GM18870 (cell line): ENCODE results near the gene XCR1.
"Not testable (repeated sequence)": the region's sequence is repeated elsewhere in the genome, so short reads cannot be mapped to it uniquely, and the experiment has no call there.

Experiments
- ATAC-seq: cut with Tn5 transposase; IDR thresholded peaks from one replicate; pipeline ENCODE4 v1.9.1; 2021; ENCODE audit warnings: moderate library complexity; ENCODE audit not compliant: unreplicated experiment

Gene XCR1

DNA sequence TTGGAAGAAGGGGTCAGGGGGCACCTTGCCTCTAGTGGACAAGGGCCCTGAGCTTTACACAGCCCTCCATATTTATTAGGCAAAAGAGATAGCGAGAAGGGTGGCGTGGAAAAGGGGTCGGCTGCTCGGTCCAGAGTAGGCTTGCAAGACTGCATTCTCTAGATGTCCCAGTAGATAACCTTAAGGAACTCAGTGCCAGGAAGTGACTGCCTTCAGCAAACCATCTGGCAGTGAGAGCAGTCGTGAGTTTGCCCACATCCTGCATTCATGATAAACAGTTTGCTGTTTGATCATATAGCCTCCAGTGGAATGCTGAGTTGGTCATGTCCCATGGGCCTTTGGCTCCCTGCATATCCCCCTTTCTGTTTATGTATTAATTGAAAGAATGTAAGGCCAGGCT is 18.9 kb upstream of the XCR1 start:
- ATAC-seq, result not testable (repeated sequence)

GRCh38 chr3:46038916-46039315 is 11.6 kb upstream of the XCR1 start:
- no peak for ATAC-seq

GRCh38 chr3:46038071-46038470 is 10.8 kb upstream of the XCR1 start:
- not testable (repeated sequence) for ATAC-seq

- no peak for ATAC-seq
Measured at GRCh38 chr3:46036191-46036590, 8.9 kb upstream of the XCR1 start.

DNA sequence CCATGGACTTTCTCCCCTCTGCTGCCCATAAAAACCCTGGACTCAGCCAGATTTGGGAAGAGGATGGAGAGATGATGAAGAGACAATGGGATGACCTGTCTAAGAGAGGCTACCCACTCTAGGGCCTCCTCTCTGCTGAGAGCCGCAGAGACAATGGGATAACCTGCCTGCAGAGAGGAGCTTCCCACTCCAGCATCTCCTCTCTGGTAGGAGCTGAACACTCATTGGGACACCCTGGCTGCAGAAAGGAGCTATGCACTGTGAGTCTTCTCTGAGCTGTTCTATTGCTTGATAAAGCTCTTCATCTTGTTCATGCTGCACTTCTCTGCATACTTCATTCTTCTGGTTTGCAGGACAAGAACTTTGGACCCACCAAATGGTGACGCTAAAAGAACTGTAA is 4.5 kb upstream of the XCR1 start:
- no peak for ATAC-seq

DNA sequence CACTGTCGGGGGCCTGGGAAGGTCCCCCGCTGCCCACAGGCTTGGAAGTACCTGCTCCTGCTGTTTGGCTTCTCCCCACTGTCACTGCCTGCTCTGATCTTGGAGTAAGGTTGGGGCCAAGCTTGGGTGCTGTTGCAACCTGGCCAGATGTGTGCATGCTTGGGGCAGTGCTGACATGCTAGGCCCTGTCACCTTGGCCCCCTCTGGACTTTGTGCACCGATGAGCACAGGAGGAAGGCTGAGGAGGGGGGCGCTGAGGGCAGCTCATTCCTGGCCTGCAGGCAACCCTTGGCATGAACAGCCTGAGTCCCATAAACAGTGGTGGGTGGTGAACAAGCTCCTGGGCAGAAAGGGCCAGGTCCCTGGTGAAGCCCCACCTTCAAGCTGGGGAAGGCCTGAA is 4.0 kb upstream of the XCR1 start:
- ATAC-seq, result no peak

GRCh38 chr3:46030626-46031025 is 3.3 kb upstream of the XCR1 start:
- no peak for ATAC-seq

GRCh38 chr3:46029953-46030543 is 2.8 kb upstream of the XCR1 start:
- no peak for ATAC-seq

DNA sequence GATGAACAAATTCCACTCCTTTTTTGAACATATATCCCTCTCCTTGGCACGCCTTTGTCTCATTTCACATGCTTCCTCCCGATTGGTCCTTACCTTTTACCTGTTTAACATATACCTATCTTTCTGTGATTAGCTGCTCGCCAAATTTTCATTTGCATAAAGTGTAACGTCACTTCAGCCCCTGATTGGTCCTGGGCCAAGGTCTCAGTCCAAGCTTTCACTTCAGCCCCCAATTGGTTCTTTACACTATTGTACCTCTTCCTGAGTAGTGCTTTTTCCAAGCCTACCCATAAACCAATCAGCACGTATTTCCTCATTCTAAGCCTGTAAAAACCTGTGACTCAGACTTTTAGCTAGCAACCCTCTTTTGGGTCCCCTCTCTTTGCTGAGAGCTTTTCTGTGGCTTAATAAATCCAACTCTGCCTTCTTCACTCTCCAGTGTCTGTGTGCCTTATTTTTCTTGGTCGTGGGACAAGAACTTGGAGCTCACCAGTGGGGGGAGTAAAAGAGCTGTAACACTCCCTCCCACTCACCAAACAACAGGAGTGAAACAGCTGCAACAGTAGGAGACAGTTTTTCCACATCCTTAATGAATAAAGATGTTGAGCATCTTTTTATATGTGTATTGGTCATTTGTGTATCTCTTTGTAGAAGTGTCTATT is 584 bp upstream of the XCR1 start:
- no peak for ATAC-seq

DNA sequence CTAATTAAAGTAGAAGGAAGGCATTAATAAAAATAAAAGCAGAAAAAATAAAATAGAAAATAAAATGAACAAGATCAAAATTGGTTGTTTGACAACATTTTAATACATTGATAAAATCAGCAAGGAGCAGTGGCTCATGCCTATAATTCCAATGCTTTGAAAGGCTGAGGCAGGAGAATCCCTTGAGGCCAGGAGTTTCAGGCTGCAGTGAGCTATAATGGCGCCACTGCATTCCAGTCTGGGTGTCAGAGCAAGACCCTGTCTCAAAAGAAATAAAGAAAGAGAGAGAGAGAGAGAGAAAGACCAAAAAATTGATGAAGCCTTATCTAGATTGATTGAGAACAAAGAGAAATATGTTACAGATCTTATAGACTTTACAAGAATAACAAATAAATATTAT is 2.1 kb downstream of the XCR1 start:
- no peak for ATAC-seq

DNA sequence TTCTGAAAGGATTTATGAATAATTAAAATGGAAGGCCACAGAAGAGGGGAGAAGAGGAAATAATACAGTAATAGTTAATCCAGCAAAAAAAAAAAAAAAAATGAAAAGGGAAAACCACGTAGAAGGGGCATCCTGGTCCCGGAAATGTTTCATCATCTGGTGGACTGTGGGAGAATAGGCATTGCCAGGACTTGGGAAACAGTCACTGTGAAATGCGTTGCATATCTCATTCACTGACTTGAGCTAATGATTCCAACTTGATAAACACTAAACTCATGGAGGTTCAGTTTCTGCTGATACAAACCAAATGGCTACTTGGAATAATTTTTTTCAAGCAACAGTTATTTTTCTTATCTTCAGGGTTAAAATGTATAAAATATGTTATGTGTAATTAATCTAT is 3.2 kb downstream of the XCR1 start:
- no peak for ATAC-seq

DNA sequence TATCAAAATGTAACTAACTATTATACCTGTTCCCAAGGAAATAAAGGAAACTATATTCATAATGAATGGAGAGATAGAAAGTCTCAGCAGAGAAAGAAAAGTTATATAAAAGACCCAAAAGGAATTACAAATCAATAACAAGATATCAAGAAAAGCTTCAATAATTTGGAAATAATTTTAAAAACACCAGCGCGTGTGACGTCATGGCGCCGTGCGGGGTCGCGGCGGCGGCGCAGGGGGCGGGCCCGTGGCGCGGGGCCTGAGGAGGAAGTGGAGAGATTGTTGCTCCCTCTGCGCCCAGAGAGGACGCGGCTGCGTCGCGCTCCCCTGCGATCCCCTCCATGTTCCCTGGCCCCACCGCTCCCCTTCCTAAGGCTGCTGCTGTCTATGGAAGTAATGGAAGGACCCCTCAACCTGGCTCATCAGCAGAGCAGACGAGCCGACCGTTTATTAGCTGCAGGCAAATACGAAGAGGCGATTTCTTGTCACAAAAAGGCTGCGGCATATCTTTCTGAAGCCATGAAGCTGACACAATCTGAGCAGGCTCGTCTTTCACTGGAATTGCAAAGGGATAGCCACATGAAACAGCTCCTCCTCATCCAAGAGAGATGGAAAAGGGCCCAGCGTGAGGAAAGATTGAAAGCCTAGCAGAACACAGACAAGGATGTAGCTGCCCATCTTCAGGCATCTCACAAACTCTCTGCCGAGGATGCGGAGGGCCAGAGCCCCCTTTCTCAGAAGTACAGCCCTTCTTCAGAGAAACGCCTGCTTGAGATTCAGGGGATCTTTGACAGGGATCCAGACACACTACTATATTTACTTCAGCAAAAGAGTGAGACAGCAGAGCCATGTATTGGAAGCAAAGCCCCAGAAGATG is 4.1 kb downstream of the XCR1 start:
- ATAC-seq, result no peak

- no peak for ATAC-seq
Measured at GRCh38 chr3:46021516-46021915, 5.8 kb downstream of the XCR1 start.

DNA sequence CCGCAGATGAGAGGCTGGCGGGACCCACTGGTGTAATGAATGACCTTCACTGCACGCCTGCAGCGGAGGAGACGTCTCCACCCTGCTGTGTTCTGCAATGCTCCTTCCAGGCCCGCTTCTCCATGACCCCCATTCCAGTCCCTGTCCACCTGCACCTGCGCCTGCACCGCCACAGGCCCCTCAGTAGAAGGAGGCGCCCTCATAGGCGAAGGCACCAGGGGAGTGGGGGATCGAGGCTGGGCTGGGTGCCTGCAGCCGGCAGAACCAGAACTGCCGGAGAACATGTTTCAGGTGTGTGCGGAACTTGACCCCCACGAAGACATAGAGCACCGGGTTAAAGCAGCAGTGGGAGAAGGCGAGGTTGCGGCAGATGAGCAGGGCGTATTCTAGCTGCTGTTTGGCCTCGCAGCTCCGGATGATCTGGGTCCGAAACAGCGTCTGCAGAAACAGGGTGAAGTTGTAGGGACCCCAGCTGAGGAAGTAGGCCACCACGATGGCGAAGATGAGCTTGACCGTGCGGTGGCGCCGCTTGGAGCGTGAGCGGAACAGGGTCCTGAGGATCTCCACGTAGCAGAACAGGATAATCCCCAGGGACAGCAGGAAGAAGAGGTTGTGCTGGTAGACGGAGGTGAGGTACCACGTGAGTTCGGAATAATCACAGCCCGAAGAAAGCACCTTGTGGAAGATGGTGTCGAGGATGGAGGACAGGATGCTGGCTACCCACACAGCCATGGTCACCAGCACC is 6.3 kb downstream of the XCR1 start:
- ATAC-seq, result no peak

- ATAC-seq, result no peak
Measured at GRCh38 chr3:46019707-46020106, 7.6 kb downstream of the XCR1 start.

DNA sequence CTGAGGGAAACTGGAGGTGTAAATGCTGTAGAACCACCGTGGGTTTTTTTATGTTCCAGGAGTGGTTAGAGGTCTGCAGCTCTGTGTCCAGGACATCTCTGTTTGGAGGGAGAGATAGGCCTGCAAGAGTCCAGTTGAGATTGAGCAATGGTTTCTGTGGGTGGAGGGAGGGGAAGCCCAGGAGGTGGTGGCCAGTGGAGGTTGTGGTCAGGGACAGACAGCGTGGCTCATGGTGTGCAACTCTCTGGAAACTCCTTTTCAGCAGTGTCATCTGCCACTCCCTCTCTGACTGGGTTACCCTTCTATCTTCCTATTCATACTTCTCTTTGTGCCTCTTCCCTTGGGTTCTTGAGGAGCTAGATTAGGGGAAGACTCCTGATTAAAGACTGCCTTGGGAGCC is 9.6 kb downstream of the XCR1 start:
- no peak for ATAC-seq

DNA sequence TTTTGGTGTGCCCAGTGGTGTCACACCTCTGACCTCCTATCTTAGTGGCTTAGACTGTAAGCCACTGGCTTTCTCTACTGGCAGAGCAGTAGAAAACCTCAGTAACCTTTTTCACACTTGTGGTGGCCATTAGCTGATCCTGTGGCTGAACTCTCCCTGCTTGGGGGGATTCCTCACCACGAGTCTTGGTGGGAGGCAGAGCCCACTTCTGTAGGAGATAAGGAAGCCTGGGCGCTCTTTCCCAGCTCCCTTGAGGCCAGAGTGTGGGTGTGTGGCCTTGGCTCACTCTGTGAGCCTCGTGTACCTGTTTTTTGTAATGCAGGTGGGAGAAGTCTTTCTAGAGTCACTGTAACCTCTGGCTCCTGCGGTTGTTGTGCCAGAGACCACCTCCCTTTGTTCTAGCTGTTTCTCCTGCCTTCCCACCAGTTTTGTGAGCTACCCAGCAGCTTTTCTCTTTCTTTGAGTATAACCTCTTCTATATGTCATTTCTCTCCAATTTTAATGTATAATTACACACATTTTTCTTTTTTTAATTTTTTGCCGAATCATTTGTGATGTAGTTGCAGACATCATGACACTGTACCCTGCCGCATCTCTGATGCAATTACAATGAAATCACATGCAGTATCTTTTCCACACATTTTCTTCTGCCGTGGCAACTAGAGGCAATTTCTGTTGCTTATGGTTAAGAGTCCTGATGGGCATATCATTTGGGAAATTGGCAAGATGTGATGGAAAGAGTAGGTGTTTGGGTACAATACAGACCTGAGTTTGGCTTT is 13.8 kb downstream of the XCR1 start:
- ATAC-seq, result no peak

DNA sequence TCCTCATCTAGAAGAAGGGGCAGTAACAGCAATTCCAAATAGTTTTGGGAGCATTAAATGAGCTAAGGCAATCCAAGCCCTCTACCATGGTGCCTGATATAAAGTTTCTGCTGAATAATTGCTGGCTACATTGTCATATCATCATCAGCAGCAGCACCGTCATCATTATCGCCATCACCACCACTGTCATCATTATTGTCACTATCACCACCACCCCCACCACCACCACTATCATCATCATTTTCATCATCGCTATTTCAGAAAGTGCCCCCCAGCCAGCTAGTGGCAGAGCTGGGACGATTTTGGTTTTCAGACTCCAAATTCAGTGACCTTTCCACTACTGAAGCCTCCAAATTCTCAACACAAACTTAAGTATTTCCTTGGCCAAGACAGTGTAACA is 15.0 kb downstream of the XCR1 start:
- no peak for ATAC-seq

DNA sequence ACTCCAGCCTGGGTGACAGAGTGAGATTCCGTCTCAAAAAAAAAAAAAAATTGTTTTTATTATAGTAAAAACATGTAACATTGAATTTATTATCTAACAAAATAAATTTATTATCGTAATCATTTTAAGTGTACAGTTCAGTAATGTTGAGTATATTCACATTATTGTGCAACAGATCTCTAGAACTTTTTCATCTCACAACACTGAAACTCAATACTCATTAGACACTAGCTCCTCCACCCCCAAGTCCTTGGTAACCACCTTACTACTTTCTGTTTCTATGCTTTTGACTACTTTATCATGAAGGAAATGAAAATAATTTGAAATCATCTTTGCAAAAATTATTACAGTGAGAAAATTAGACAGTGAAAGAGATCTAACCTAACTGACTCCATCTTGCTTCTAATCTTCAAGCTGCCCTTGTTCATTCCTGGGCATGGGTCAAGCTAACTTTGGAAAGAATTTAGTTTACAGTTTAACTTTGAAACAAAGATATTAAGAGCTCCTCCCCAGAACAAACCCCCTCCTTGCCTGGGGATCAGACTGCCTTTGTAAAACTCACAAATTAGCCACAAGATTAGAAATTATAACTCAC is 16.7 kb downstream of the XCR1 start:
- no peak for ATAC-seq

- ATAC-seq, result no peak
Measured at GRCh38 chr3:46008058-46008457, 19.2 kb downstream of the XCR1 start.
